MM.1S (cell line): Measurements from ENCODE around the gene MASP2.

Experiments used
- DNase-seq: peaks from one replicate; pipeline ENCODE4 v3.0.0-alpha.2; 2015
- H2AFZ ChIP-seq: fragments of 300-600 bp; sonication (generic); 2 replicates; pipeline ENCODE4 v1.6.0; 2016; ENCODE audit warnings: antibody characterized with exemption, low read length
- H3F3A ChIP-seq: fragments of 300-600 bp; sonication (generic); 2 replicates; pipeline ENCODE4 v1.6.1; 2016; ENCODE audit warnings: mild to moderate bottlenecking, antibody characterized with exemption, low read length, moderate library complexity, mixed read lengths; ENCODE audit not compliant: insufficient read depth
- H3K27ac ChIP-seq: fragments of 300-600 bp; sonication (generic); 2 replicates; pipeline ENCODE4 v1.5.1; 2016; ENCODE audit warnings: mild to moderate bottlenecking, low read length
- H3K27me3 ChIP-seq: fragments of 300-600 bp; sonication (generic); replicated peaks from 2 replicates; pipeline ENCODE4 v1.6.0; 2016; ENCODE audit warnings: low read length; ENCODE audit not compliant: insufficient read depth
- H3K36me3 ChIP-seq: fragments of 300-600 bp; sonication (generic); replicated peaks from 2 replicates; pipeline ENCODE4 v1.6.1; 2016; ENCODE audit warnings: mild to moderate bottlenecking, low read length, mixed read lengths; ENCODE audit not compliant: insufficient read depth
- H3K4me1 ChIP-seq: fragments of 300-600 bp; sonication (generic); 2 replicates; pipeline ENCODE4 v1.6.1; 2016; ENCODE audit warnings: low read length, mixed read lengths
- H3K4me2 ChIP-seq: fragments of 300-600 bp; sonication (generic); 2 replicates; pipeline ENCODE4 v1.6.0; 2016; ENCODE audit warnings: low read depth, low read length
- H3K4me3 ChIP-seq: fragments of 300-600 bp; sonication (generic); 2 replicates; pipeline ENCODE4 v1.5.1; 2016; ENCODE audit warnings: low read length, mixed read lengths
- H3K79me2 ChIP-seq: fragments of 300-600 bp; sonication (generic); 2 replicates; pipeline ENCODE4 v1.6.1; 2016; ENCODE audit warnings: mixed run types, low read length, mixed read lengths
- H3K9ac ChIP-seq: fragments of 300-600 bp; sonication (generic); 2 replicates; pipeline ENCODE4 v1.6.1; 2016; ENCODE audit warnings: low read length, mixed read lengths
- H3K9me2 ChIP-seq: fragments of 300-600 bp; sonication (generic); replicated peaks from 2 replicates; pipeline ENCODE4 v1.6.1; 2016; ENCODE audit warnings: mild to moderate bottlenecking, low read length, mixed read lengths; ENCODE audit not compliant: insufficient read depth
- H3K9me3 ChIP-seq: fragments of 300-600 bp; sonication (generic); replicated peaks from 2 replicates; pipeline ENCODE4 v1.6.1; 2016; ENCODE audit warnings: mild to moderate bottlenecking, low read length, mixed read lengths; ENCODE audit not compliant: insufficient read depth
- H4K20me1 ChIP-seq: fragments of 300-600 bp; sonication (generic); 2 replicates; pipeline ENCODE4 v1.6.1; 2016; ENCODE audit warnings: mild to moderate bottlenecking, low read length, moderate library complexity, mixed read lengths; ENCODE audit not compliant: insufficient read depth
- EZH2 ChIP-seq: fragments of 300-600 bp; sonication (generic); optimal IDR thresholded peaks from 2 replicates; pipeline ENCODE3; 2017; ENCODE audit warnings: low read depth, mild to moderate bottlenecking, antibody characterized with exemption, low read length, mixed read lengths
- EZH2phosphoT487 ChIP-seq: fragments of 300-600 bp; sonication (generic); IDR thresholded peaks from 2 replicates; pipeline ENCODE4 v1.6.1; 2018; ENCODE audit warnings: antibody characterized with exemption, low read length
- TF ChIP-seq, protein P1 (sequence below): fragments of 300-600 bp; sonication (generic); IDR thresholded peaks from 2 replicates; pipeline ENCODE4 v1.5.1; 2016; ENCODE audit warnings: antibody characterized with exemption, low read length, mixed read lengths

Gene MASP2

DNA sequence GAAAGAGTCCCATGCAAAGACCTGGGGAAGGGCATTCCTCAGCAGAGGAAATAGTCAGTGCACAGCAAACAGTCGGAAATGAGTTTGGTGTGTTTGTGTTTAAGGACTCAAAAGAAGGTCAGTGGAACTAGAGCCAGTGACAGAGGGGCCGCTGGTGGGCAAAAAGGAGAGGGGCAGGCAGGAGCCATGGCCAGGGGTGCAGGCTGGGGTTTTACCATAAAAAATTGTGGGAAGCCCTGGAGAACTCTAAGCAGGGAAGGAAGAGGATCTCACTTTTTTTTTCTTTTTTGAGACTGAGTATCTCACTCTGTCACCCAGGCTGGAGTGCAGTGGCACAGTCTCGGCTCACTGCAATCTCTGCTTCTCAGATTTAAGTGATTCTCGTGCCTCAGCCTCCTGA, 68.3 kb downstream of the MASP2 start:
- Histone ChIP-seq H3K4me3 (no peak overlapping the region), H3K9me2 (no peaks in the 10 kb centered on the region), H3K27me3 (peaks cover 18% of the 10 kb centered on the region), H3F3A (no peaks in the 10 kb centered on the region), H3K4me1 (peaks cover 7% of the 10 kb centered on the region), H3K36me3 (no peaks in the 10 kb centered on the region), H2AFZ (no peak overlapping the region), H3K9ac (no peak overlapping the region), H3K9me3 (no peaks in the 10 kb centered on the region), H3K79me2 (no peaks in the 10 kb centered on the region), H4K20me1 (no peaks in the 10 kb centered on the region), H3K4me2 (no peak overlapping the region), H3K27ac (no peak overlapping the region)
- TF ChIP-seq, protein P1, sequence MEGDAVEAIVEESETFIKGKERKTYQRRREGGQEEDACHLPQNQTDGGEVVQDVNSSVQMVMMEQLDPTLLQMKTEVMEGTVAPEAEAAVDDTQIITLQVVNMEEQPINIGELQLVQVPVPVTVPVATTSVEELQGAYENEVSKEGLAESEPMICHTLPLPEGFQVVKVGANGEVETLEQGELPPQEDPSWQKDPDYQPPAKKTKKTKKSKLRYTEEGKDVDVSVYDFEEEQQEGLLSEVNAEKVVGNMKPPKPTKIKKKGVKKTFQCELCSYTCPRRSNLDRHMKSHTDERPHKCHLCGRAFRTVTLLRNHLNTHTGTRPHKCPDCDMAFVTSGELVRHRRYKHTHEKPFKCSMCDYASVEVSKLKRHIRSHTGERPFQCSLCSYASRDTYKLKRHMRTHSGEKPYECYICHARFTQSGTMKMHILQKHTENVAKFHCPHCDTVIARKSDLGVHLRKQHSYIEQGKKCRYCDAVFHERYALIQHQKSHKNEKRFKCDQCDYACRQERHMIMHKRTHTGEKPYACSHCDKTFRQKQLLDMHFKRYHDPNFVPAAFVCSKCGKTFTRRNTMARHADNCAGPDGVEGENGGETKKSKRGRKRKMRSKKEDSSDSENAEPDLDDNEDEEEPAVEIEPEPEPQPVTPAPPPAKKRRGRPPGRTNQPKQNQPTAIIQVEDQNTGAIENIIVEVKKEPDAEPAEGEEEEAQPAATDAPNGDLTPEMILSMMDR, result no peak
- TF ChIP-seq EZH2 (no peak), EZH2phosphoT487 (no peak)
- DNase-seq, result no peak
